Activated gamma-delta T cell treated with Interleukin-2 at 50 U/mL for 16 hours (primary cell): ENCODE measurements around the gene ELN.

ENCODE experiments used
- DNase-seq: peaks from one replicate; pipeline ENCODE4 v3.0.0-alpha.2; 2020

The ELN gene

DNA sequence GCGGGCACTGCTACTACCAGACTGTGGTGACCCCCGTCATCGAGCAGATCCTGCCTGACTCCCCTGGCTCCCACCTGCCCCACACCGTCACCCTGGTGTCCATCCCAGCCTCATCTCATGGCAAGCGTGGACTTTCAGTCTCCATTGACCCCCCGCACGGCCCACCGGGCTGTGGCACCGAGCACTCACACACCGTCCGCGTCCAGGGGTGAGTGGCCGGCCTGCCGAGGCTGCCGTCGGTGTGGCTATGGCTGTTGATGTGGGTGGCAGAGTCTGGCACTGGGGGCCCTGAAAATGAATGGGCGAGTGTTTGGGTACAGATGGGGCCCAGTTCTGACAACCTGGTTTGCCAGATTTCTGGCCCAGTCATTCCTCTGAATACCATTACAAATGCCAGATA, 71.1 kb downstream of the ELN start:
- no peak for DNase-seq

DNA sequence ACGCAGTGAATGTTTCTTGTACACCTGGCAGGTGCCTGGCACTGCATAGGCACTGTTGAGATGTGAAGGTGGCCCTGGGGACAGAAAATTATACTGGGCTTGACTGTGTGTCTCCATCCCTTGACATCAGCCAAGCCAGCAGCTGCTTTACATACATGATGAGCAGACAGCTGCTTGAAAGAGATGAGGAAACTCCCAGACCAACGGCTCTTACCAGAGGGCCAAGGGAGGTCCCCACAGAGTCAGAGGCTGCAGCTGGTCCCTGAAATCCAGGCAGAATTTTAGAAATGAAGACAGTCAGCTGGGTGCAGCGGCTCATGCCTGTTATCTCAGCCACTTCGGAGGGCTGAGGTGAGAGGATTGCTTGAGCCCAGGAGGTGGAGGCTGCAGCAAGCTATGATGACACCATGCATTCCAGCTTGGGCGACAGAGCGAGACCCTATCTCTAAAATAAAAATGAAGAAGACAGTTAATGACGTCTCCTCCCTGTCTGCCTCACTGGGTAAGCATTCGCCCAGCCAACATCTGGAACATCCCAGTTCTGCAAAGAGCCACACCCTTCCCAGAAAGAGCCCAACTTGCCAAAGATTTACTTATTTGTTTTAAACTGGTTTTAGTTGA, 73.2 kb downstream of the ELN start:
- no peak for DNase-seq

DNA sequence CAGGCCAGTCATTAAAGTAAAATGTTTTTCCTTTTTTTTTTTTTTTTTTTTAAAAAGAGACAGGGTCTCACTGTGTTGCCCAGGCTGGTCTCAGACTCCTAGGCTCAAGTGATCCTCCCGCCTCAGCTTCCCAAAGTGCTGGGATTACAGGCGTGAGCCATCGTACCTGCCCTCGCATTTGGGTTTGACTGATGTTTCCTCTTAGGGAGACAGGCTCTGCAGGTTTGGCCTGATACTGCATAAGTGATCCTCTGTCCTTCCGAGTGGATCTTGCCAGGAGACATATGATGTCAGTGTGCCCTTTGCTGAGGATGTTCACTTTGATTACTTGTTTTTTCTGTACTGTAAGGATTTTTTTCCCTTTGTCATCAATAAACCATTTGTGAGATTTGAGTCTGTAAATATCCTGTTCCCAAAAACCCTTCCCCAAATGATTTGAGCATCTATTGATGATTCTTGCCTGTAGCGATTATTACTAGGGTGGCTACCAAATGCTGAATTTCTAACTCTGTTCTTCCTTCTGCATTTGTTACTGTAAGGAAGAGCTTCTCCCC, 75.3 kb downstream of the ELN start:
- DNase-seq = no peak

DNA sequence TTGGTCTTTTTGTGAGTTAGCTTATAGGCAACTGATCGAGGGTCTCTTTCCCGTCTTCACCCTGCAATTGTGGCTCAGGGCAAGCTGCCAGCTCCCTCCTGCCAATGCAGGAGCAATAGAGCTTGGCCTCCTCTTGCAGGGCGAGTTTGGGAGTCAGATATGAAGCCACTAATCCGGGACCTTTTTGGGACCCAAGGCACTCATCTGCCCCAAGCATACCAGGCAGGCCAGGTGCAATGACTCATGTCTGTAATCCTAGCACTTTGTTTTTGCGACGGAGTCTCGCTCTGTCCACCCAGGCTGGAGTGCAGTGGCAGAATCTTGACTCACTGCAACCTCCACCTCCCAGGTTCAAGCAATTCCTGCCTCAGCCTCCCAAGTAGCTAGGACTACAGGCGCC, 76.7 kb downstream of the ELN start:
- no peak for DNase-seq

DNA sequence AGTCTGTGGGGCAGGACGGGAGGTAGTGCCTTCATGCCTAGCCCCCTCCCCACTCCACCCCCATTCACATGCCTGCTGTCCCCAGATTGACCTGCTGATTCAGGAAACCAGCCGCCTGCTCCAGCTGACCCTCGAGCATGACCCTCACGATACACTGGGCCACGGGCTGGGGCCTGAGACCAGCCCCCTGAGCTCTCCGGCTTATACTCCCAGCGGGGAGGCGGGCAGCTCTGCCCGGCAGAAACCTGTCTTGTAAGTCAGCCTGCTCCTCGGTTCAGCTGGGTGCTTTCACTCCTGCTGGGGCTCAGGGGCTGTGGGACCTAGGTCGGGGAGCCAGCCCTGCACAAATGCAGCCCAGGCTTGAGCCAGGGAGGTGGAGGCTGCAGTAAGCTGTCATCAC, 78.0 kb downstream of the ELN start:
- DNase-seq = no peak

DNA sequence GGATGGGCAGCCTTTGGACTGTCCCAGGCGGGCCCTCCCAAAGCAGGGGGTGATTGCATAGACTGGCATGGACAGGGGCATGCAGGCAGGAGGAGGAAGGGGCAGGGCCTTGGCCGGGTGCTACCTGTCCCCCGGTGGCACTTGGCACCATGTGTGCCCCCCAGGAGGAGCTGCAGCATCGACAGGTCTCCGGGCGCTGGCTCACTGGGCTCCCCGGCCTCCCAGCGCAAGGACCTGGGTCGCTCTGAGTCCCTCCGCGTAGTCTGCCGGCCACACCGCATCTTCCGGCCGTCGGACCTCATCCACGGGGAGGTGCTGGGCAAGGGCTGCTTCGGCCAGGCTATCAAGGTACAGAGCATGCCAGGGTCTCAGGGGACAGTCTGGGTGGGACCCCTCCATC, 78.9 kb downstream of the ELN start:
- DNase-seq = no peak

DNA sequence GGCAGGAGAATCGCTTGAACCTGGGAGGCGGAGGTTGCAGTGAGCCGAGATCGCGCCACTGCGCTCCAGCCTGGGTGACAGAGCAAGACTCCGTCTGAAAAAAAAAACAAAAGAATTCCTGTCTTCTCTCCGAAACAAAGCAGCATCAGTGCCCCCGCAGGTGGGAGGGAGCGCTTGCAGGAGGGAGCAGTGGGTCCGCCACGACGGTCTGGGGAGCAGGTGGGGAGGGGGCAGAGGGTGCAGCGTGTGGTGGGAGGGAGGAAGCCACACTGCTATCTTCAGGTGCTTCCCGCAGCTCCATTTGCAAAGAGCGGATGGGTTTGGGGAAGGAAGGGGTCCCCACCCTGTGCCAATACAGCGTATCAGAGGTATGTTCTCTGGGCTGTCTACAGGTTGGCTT, 87.4 kb downstream of the ELN start:
- no peak for DNase-seq

DNA sequence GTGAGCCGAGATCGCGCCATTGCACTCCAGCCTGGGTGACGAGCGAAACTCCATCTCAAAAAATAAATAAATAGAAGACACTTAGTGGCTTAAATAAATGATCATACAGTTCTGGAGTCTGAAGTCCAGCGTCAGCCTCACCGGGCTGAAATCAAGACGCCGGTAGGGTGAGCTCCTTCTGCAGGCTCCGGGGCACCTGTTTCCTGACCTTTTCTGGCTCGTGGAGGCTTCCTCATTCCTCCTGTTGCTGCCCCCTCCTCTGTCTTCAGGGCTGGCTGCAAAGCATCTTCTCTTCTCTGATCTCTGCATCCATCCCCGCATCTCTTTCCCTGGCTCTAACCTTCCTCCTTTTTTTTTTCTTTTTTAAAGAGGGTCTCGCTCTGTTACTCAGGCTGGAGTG, 88.4 kb downstream of the ELN start:
- DNase-seq = no peak
